Naive thymus-derived CD4-positive, alpha-beta T cell (primary cell): ENCODE results near the gene PLCB3. TPM values are rescaled to one million over a fixed set of nuclear protein-coding genes. Genes with fewer than 3 reads are reported as not detected.

ENCODE experiments used
- ATAC-seq: fragments of 150-1000 bp; cut with Tn5 transposase; 2 replicates; pipeline ENCODE4 v1.10.0; 2021; ENCODE audit warnings: mild to moderate bottlenecking, moderate library complexity
- CTCF ChIA-PET: fragments of 350-600 bp; sonication (Branson Sonifier 250); formaldehyde crosslinking; loops from one replicate; lab custom pipeline; 2021; ENCODE audit warnings: antibody characterized with exemption; lab: Charles Lee
- POLR2A ChIA-PET: fragments of 350-600 bp; sonication (Branson Sonifier 250); formaldehyde crosslinking; loops from one replicate; lab custom pipeline; 2021; ENCODE audit warnings: antibody characterized with exemption, inconsistent platforms; lab: Charles Lee
- DNase-seq, 9 donors: peaks; one replicate each; pipeline versions ENCODE4 v3.0.0 to v3.0.0-alpha.2; 2020 to 2022; ENCODE audit warnings: mixed read lengths in 1 of 9
- H3K27ac ChIP-seq: one replicate; pipeline ENCODE4 v1.7.0; 2013; ENCODE audit warnings: mild to moderate bottlenecking, low read depth, low read length, moderate library complexity
- H3K27me3 ChIP-seq, 2 donors: one replicate each; pipeline ENCODE4 v1.7.0; 2013; ENCODE audit warnings: low read length in 2 of 2, mild to moderate bottlenecking in 2 of 2, moderate library complexity in 2 of 2; ENCODE audit not compliant: control insufficient read depth in 2 of 2, insufficient read depth in 2 of 2
- H3K36me3 ChIP-seq, 3 experiments: 1 replicate in 2 of 3; 2 replicates in 1 of 3; pipeline ENCODE4 v1.7.0; 2013; ENCODE audit warnings: low read length in 3 of 3, mild to moderate bottlenecking in 3 of 3, moderate library complexity in 1 of 3; ENCODE audit not compliant: insufficient read depth in 3 of 3, control insufficient read depth in 2 of 3
- H3K4me1 ChIP-seq, 2 donors: one replicate each; pipeline ENCODE4 v1.7.0; 2013; ENCODE audit warnings: low read length in 2 of 2, mild to moderate bottlenecking in 2 of 2, moderate library complexity in 1 of 2; ENCODE audit not compliant: control insufficient read depth in 2 of 2, insufficient read depth in 2 of 2
- H3K4me3 ChIP-seq: 2 replicates; pipeline ENCODE4 v1.7.0; 2013; ENCODE audit warnings: mild to moderate bottlenecking, low read length
- H3K9me3 ChIP-seq, 3 experiments: 1 replicate in 2 of 3; 2 replicates in 1 of 3; pipeline ENCODE4 v1.7.0; 2013; ENCODE audit warnings: low read length in 3 of 3; ENCODE audit not compliant: control insufficient read depth in 2 of 3
- H3K27ac Mint-ChIP-seq, 9 donors: one replicate each; pipeline ENCODE4 v1.8.0; 2020 to 2022; ENCODE audit warnings: mixed read lengths in 9 of 9, mild to moderate bottlenecking in 8 of 9, moderate library complexity in 5 of 9, inconsistent platforms in 2 of 9
- H3K27me3 Mint-ChIP-seq, 5 donors: one replicate each; pipeline ENCODE4 v1.8.0; 2021 to 2022; ENCODE audit warnings: mixed read lengths in 5 of 5, mild to moderate bottlenecking in 1 of 5
- H3K36me3 Mint-ChIP-seq, 5 donors: one replicate each; pipeline ENCODE4 v1.8.0; 2020 to 2022; ENCODE audit warnings: mixed read lengths in 5 of 5, mild to moderate bottlenecking in 3 of 5, inconsistent platforms in 1 of 5
- H3K4me1 Mint-ChIP-seq, 7 donors: one replicate each; pipeline ENCODE4 v1.8.0; 2020 to 2022; ENCODE audit warnings: mixed read lengths in 7 of 7, mild to moderate bottlenecking in 3 of 7, inconsistent platforms in 1 of 7
- H3K4me3 Mint-ChIP-seq, 10 donors: one replicate each; pipeline ENCODE4 v1.8.0; 2020 to 2022; ENCODE audit warnings: mild to moderate bottlenecking in 10 of 10, mixed read lengths in 10 of 10, moderate library complexity in 6 of 10, inconsistent platforms in 2 of 10
- H3K9me3 Mint-ChIP-seq, 11 donors: one replicate each; pipeline ENCODE4 v1.8.0; 2020 to 2022; ENCODE audit warnings: mixed read lengths in 11 of 11, mild to moderate bottlenecking in 4 of 11, inconsistent platforms in 1 of 11, moderate library complexity in 1 of 11
- intact Hi-C, 2 donors: fragments of 100-400 bp; cut with micrococcal nuclease; formaldehyde crosslinking; loops; one replicate each; pipeline ENCODE4 v1.15.1; 2023
- polyA plus RNA-seq, 2 donors: library from polyadenylated mRNA; unstranded; fragments of 300-500 nt; fragmentation: Illumina TruSeq; gene quantifications; one replicate each; pipeline ENCODE4 v1.2.3, GENCODE V29; 2021
- total RNA-seq, 6 experiments: library from RNA in 5 of 6; stranded (reverse) in 5 of 6; gene quantifications; 1 replicate in 5 of 6; 2 replicates in 1 of 6; pipeline ENCODE4 v1.2.3 and lab custom pipeline; 2021 to 2026

PLCB3 gene
- total and polyA plus RNA-seq, 7 experiments from 2014 or later = 0.19 to 12.1 (median 7.1) TPM

GRCh38 chr11:64234647-64235379 is 16.5 kb upstream of the PLCB3 start:
- Mint-ChIP-seq H3K4me3 (peak overlapping the region; percentile 65 to 90 (median 81)), H3K4me1 (peaks cover 13 to 45% (median 37%) of the 10 kb centered on the region in 7 donors), H3K27ac (peak overlapping the region in 8 of 9 donors; percentile 48 to 89 (median 83)), H3K27me3 (no peaks in the 10 kb centered on the region), H3K36me3 (peaks cover 0 to 7% (median 0%) of the 10 kb centered on the region in 5 donors), H3K9me3 (no peaks in the 10 kb centered on the region)
- DNase-seq (peak; percentile 43 to 70 (median 55)), ATAC-seq (peak; percentile 68)
- Histone ChIP-seq H3K27me3 (no peaks in the 10 kb centered on the region), H3K36me3 (peaks cover 0 to 19% (median 6%) of the 10 kb centered on the region in 3 experiments), H3K4me3 (peak overlapping the region; percentile 56), H3K27ac (peak overlapping the region; percentile 71), H3K4me1 (peaks cover 15 to 27% of the 10 kb centered on the region in 2 donors), H3K9me3 (no peaks in the 10 kb centered on the region)
- intact Hi-C loops = loop anchor here in 1 of 2 donors (1.0 kb wide), 1 partner anchor 9 kb away; the partner anchor contains the start of genes NUDT22 and TRPT1
- ChIA-PET CTCF (interaction anchor here (1.0 kb wide), 1 partner anchor 9 kb away, joined by 4 read pairs; no protein-coding TSS in a partner anchor), POLR2A (interaction anchor here (0.6 to 8.3 kb wide), 7 partner anchors 10 to 1623 kb away, joined by 3 to 94 read pairs (median 3); partner anchors contain the start of genes CFL1, EHD1, FERMT3 and PRDX5)

GRCh38 chr11:64235437-64236161 is 15.7 kb upstream of the PLCB3 start:
- Mint-ChIP-seq H3K4me1 (peaks cover 20 to 49% (median 41%) of the 10 kb centered on the region in 7 donors), H3K36me3 (peaks cover 0 to 7% (median 0%) of the 10 kb centered on the region in 5 donors), H3K27me3 (no peaks in the 10 kb centered on the region), H3K9me3 (no peaks in the 10 kb centered on the region), H3K27ac (peak overlapping the region in 8 of 9 donors; percentile 48 to 89 (median 83)), H3K4me3 (peak overlapping the region; percentile 65 to 90 (median 81))
- Histone ChIP-seq H3K27me3 (no peaks in the 10 kb centered on the region), H3K4me3 (peak overlapping the region; percentile 56), H3K9me3 (no peaks in the 10 kb centered on the region), H3K27ac (peak overlapping the region; percentile 71), H3K36me3 (peaks cover 0 to 19% (median 6%) of the 10 kb centered on the region in 3 experiments), H3K4me1 (peaks cover 20 to 32% of the 10 kb centered on the region in 2 donors)
- POLR2A ChIA-PET = interaction anchor here (0.5 to 8.3 kb wide), 9 partner anchors 10 to 1622 kb away, joined by 3 to 94 read pairs (median 3); partner anchors contain the start of genes CFL1, EHD1, FERMT3 and HNRNPUL2
- CTCF ChIA-PET = no interaction called here
- no peak for ATAC-seq
- DNase-seq = no peak
- intact Hi-C loops = no loop called here

- H3K36me3 Mint-ChIP-seq = peaks cover 0 to 8% (median 0%) of the 10 kb centered on the region in 5 donors
- no peaks in the 10 kb centered on the region for H3K9me3 Mint-ChIP-seq
- H3K4me3 Mint-ChIP-seq = peak overlapping the region in 2 of 10 donors; percentile 12 to 45
- no peaks in the 10 kb centered on the region for H3K27me3 Mint-ChIP-seq
- no peak overlapping the region for H3K4me3 ChIP-seq
- ATAC-seq (no peak), DNase-seq (no peak)
- ChIA-PET CTCF (interaction anchor here (0.7 to 1.3 kb wide), 2 partner anchors 13 to 20 kb away, joined by 3 read pairs; no protein-coding TSS in a partner anchor), POLR2A (interaction anchor here (0.6 to 6.3 kb wide), 3 partner anchors 14 to 31 kb away, joined by 3 to 58 read pairs (median 4); partner anchors contain the start of gene FERMT3)
- H3K36me3 ChIP-seq = peaks cover 0 to 23% (median 6%) of the 10 kb centered on the region in 3 experiments
- peak overlapping the region in 7 of 9 donors; percentile 41 to 99 (median 53) for H3K27ac Mint-ChIP-seq
- H3K4me1 Mint-ChIP-seq = peaks cover 19 to 45% (median 35%) of the 10 kb centered on the region in 7 donors
- H3K4me1 ChIP-seq = peaks cover 22 to 33% of the 10 kb centered on the region in 2 donors
- H3K27me3 ChIP-seq = no peaks in the 10 kb centered on the region
- H3K9me3 ChIP-seq = no peaks in the 10 kb centered on the region
- intact Hi-C loops = no loop called here
- H3K27ac ChIP-seq = no peak overlapping the region
Observed at GRCh38 chr11:64237484-64237951, 13.8 kb upstream of the PLCB3 start.

- peak overlapping the region; percentile 41 to 100 (median 69) for H3K27ac Mint-ChIP-seq
- H3K27me3 Mint-ChIP-seq = no peaks in the 10 kb centered on the region
- ATAC-seq (no peak), DNase-seq (no peak)
- peak overlapping the region; percentile 42 for H3K27ac ChIP-seq
- ChIA-PET CTCF (no interaction called here), POLR2A (interaction anchor here (1.2 to 6.3 kb wide), 5 partner anchors 9 to 67 kb away, joined by 3 to 58 read pairs (median 5); partner anchors contain the start of genes ESRRA, FERMT3, NUDT22 and PPP1R14B)
- no peaks in the 10 kb centered on the region for H3K27me3 ChIP-seq
- no peak overlapping the region for H3K4me3 ChIP-seq
- peak overlapping the region in 2 of 10 donors; percentile 12 to 25 for H3K4me3 Mint-ChIP-seq
- peaks cover 0 to 8% (median 0%) of the 10 kb centered on the region in 5 donors for H3K36me3 Mint-ChIP-seq
- peaks cover 0 to 23% (median 6%) of the 10 kb centered on the region in 3 experiments for H3K36me3 ChIP-seq
- intact Hi-C loops = no loop called here
- peaks cover 22 to 36% of the 10 kb centered on the region in 2 donors for H3K4me1 ChIP-seq
- H3K9me3 ChIP-seq = no peaks in the 10 kb centered on the region
- H3K4me1 Mint-ChIP-seq = peaks cover 14 to 48% (median 34%) of the 10 kb centered on the region in 7 donors
- no peaks in the 10 kb centered on the region for H3K9me3 Mint-ChIP-seq
Observed at GRCh38 chr11:64238076-64238475, 13.3 kb upstream of the PLCB3 start.

GRCh38 chr11:64238999-64239398 is 12.3 kb upstream of the PLCB3 start:
- POLR2A ChIA-PET = interaction anchor here (0.9 to 6.3 kb wide), 7 partner anchors 8 to 1485 kb away, joined by 3 to 58 read pairs (median 4); partner anchors contain the start of genes DNAJC4, ESRRA, FERMT3 and NUDT22

More at GRCh38 chr11:64238999-64239398, 12.3 kb upstream of the PLCB3 start:
- Histone ChIP-seq H3K27me3 (no peaks in the 10 kb centered on the region), H3K4me1 (peaks cover 25 to 29% of the 10 kb centered on the region in 2 donors), H3K36me3 (peaks cover 0 to 30% (median 6%) of the 10 kb centered on the region in 3 experiments), H3K4me3 (no peak overlapping the region), H3K9me3 (no peaks in the 10 kb centered on the region), H3K27ac (peak overlapping the region; percentile 42)
- H3K4me1 Mint-ChIP-seq = peaks cover 14 to 51% (median 32%) of the 10 kb centered on the region in 7 donors
- H3K27me3 Mint-ChIP-seq = no peaks in the 10 kb centered on the region
- H3K36me3 Mint-ChIP-seq = peaks cover 0 to 8% (median 0%) of the 10 kb centered on the region in 5 donors
- DNase-seq (no peak), ATAC-seq (no peak)
- CTCF ChIA-PET = no interaction called here
- intact Hi-C loops = no loop called here
- H3K27ac Mint-ChIP-seq = peak overlapping the region; percentile 52 to 100 (median 80)
- peak overlapping the region in 2 of 10 donors; percentile 38 to 49 for H3K4me3 Mint-ChIP-seq
- no peaks in the 10 kb centered on the region for H3K9me3 Mint-ChIP-seq
